Fibroblast of lung (primary cell): Measurements from ENCODE around the gene FGFR2. TPM values are rescaled to one million over a fixed set of nuclear protein-coding genes. Genes with fewer than 3 reads are reported as not detected.
"Not testable (repeated sequence)": the region's sequence is repeated elsewhere in the genome, so short reads cannot be mapped to it uniquely, and the experiment has no call there.

ENCODE experiments used
- DNase-seq, 2 donors: peaks; one replicate each; pipeline versions ENCODE4 v3.0.0 to v3.0.0-alpha.2; 2010; ENCODE audit warnings: low read depth in 2 of 2
- H2AFZ ChIP-seq: 2 replicates; pipeline ENCODE4 v1.5.1; 2012; ENCODE audit warnings: low read length, control low read depth, inconsistent platforms
- H3K27ac ChIP-seq: 2 replicates; pipeline ENCODE4 v1.5.1; 2011; ENCODE audit warnings: low read length, control low read depth; ENCODE audit not compliant: insufficient read depth
- H3K27me3 ChIP-seq: 2 replicates; pipeline ENCODE4 v1.5.1; 2011; ENCODE audit warnings: mild to moderate bottlenecking, low read length; ENCODE audit not compliant: control insufficient read depth, insufficient read depth
- H3K36me3 ChIP-seq: 2 replicates; pipeline ENCODE4 v1.5.1; 2011; ENCODE audit warnings: low read length; ENCODE audit not compliant: control insufficient read depth, insufficient read depth
- H3K4me1 ChIP-seq: 2 replicates; pipeline ENCODE4 v1.5.1; 2011; ENCODE audit warnings: low read length; ENCODE audit not compliant: control insufficient read depth, insufficient read depth; ENCODE audit errors: extremely low read depth
- H3K4me2 ChIP-seq: 2 replicates; pipeline ENCODE4 v1.5.1; 2011; ENCODE audit warnings: low read length, control low read depth; ENCODE audit not compliant: insufficient read depth; ENCODE audit errors: extremely low read depth
- H3K4me3 ChIP-seq, 4 experiments: fragments of 200-600 bp in 1 of 4; sonication (generic) in 1 of 4; replicated peaks in 1 of 4; 2 replicates each; pipeline ENCODE4 v1.5.1; 2011 to 2016; ENCODE audit warnings: low read length in 4 of 4, low read depth in 3 of 4, mild to moderate bottlenecking in 3 of 4, control low read depth in 2 of 4, inconsistent platforms in 1 of 4, mixed read lengths in 1 of 4; ENCODE audit not compliant: insufficient read depth in 1 of 4; ENCODE audit errors: control extremely low read depth in 1 of 4
- H3K79me2 ChIP-seq: 2 replicates; pipeline ENCODE4 v1.5.1; 2012; ENCODE audit warnings: mild to moderate bottlenecking, low read length, inconsistent platforms; ENCODE audit not compliant: control insufficient read depth, insufficient read depth
- H3K9ac ChIP-seq: 2 replicates; pipeline ENCODE4 v1.5.1; 2011; ENCODE audit warnings: mild to moderate bottlenecking, low read length, control low read depth; ENCODE audit not compliant: insufficient read depth
- H3K9me3 ChIP-seq: 2 replicates; pipeline ENCODE4 v1.5.1; 2012; ENCODE audit warnings: low read depth, low read length; ENCODE audit not compliant: control insufficient read depth, insufficient read depth
- H4K20me1 ChIP-seq: 2 replicates; pipeline ENCODE4 v1.5.1; 2011; ENCODE audit warnings: low read length; ENCODE audit not compliant: control insufficient read depth, insufficient read depth; ENCODE audit errors: extremely low read depth
- CTCF ChIP-seq, 2 donors: IDR thresholded peaks in 1 of 2; conservative IDR thresholded peaks in 1 of 2; 1 replicate in 1 of 2; 2 replicates in 1 of 2; pipeline ENCODE4 v1.5.1; 2011 to 2012; ENCODE audit warnings: low read length in 2 of 2, control low read depth in 1 of 2, inconsistent platforms in 1 of 2, low read depth in 1 of 2, mild to moderate bottlenecking in 1 of 2
- EZH2 ChIP-seq: IDR thresholded peaks from 2 replicates; pipeline ENCODE4 v1.5.1; 2012; ENCODE audit warnings: low read length, control low read depth, mild to moderate bottlenecking; ENCODE audit errors: missing control alignments
- polyA plus RNA-seq, 2 donors: library from polyadenylated mRNA; depleted of rRNA in 1 of 2; stranded (reverse) in 1 of 2; unstranded in 1 of 2; fragments of >200 nt; gene quantifications; 2 replicates each; pipeline ENCODE4 v1.2.1, GENCODE V29; 2011 to 2012; ENCODE audit warnings: missing spikeins in 1 of 2
- total RNA-seq: library from RNA; depleted of rRNA; stranded (reverse); fragments of >200 nt; gene quantifications from 2 replicates; pipeline ENCODE4 v1.2.1, GENCODE V29; 2014

Gene FGFR2
- total and polyA plus RNA-seq, 2 donors (not counting 1 experiment from before 2014, with no cell fraction given), result 0.10 to 0.17 TPM

- Histone ChIP-seq H3K4me2 (peak overlapping the region; percentile 8), H3K9ac (no peak overlapping the region), H3K27ac (no peak overlapping the region), H3K79me2 (no peaks in the 10 kb centered on the region), H3K36me3 (no peaks in the 10 kb centered on the region), H3K4me1 (no peaks in the 10 kb centered on the region), H2AFZ (no peak overlapping the region), H3K27me3 (no peaks in the 10 kb centered on the region), H4K20me1 (no peaks in the 10 kb centered on the region), H3K4me3 (no peak overlapping the region), H3K9me3 (no peaks in the 10 kb centered on the region)
- TF ChIP-seq CTCF (conservative IDR thresholded peaks at IDR 0.05 in 1 of 2, IDR thresholded peaks at IDR 0.05 in 1 of 2; ENCODE audit: low read depth in 1 of 2, low read length in 2 of 2) (no peak), EZH2 (no peak)
- DNase-seq, result peak in 1 of 2 donors; percentile 16
Observed at GRCh38 chr10:121524157-121524817, 74.0 kb downstream of the FGFR2 start.

DNA sequence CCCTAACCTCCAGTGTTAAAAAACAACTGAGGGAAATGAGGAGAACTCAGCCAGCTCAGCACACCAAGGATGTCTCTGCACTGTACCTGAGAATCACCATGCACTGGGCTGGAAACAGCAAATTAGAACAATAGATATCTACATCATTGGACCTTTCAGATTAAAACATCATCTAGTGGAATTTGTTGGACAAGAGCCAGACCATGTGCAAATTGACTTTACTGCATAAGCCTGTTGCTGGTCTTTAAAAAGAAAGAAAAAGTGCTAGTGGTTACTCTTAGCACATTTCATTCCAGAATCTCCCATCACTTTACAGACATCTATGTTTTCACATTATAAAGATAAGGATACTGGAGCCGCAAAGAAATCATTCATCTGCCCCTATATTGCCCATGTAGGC lies 75.4 kb downstream of the FGFR2 start:
- Histone ChIP-seq H3K9me3 (no peaks in the 10 kb centered on the region), H3K9ac (no peak overlapping the region), H3K79me2 (no peaks in the 10 kb centered on the region), H3K27ac (no peak overlapping the region), H3K27me3 (no peaks in the 10 kb centered on the region), H3K36me3 (no peaks in the 10 kb centered on the region), H2AFZ (no peak overlapping the region), H3K4me1 (no peaks in the 10 kb centered on the region), H4K20me1 (no peaks in the 10 kb centered on the region), H3K4me2 (no peak overlapping the region), H3K4me3 (no peak overlapping the region)
- peak in 1 of 2 donors; percentile 21 for DNase-seq
- TF ChIP-seq CTCF (conservative IDR thresholded peaks at IDR 0.05 in 1 of 2, IDR thresholded peaks at IDR 0.05 in 1 of 2; ENCODE audit: low read depth in 1 of 2, low read length in 2 of 2), result no peak
- no peak for TF ChIP-seq EZH2

GRCh38 chr10:121521794-121522556 lies 76.3 kb downstream of the FGFR2 start:
- H4K20me1 ChIP-seq, result no peaks in the 10 kb centered on the region
- H2AFZ ChIP-seq, result no peak overlapping the region
- H3K79me2 ChIP-seq, result no peaks in the 10 kb centered on the region
- H3K4me3 ChIP-seq, result no peak overlapping the region
- H3K27me3 ChIP-seq, result no peaks in the 10 kb centered on the region
- H3K4me2 ChIP-seq, result no peak overlapping the region
- no peak overlapping the region for H3K9ac ChIP-seq
- no peak for DNase-seq
- no peaks in the 10 kb centered on the region for H3K4me1 ChIP-seq
- no peaks in the 10 kb centered on the region for H3K9me3 ChIP-seq
- H3K27ac ChIP-seq, result no peak overlapping the region
- H3K36me3 ChIP-seq, result no peaks in the 10 kb centered on the region
- TF ChIP-seq EZH2, result no peak
- TF ChIP-seq CTCF (conservative IDR thresholded peaks at IDR 0.05 in 1 of 2, IDR thresholded peaks at IDR 0.05 in 1 of 2; ENCODE audit: low read depth in 1 of 2, low read length in 2 of 2), result no peak

GRCh38 chr10:121520526-121520925 lies 77.7 kb downstream of the FGFR2 start:
- H3K27me3 ChIP-seq, H3K4me1 ChIP-seq, H3K36me3 ChIP-seq, H4K20me1 ChIP-seq, H3K4me2 ChIP-seq, H3K4me3 ChIP-seq, H3K9me3 ChIP-seq, H3K79me2 ChIP-seq, H3K27ac ChIP-seq, DNase-seq, H2AFZ ChIP-seq, H3K9ac ChIP-seq: not testable (repeated sequence)
